ENCODE data around the gene MLLT3. TPM values are rescaled to one million over a fixed set of nuclear protein-coding genes. Genes with fewer than 3 reads are reported as not detected.

MLLT3 gene
- total and polyA plus RNA-seq, 2 experiments from 2014 or later = 40.0 to 58.3 TPM

DNA sequence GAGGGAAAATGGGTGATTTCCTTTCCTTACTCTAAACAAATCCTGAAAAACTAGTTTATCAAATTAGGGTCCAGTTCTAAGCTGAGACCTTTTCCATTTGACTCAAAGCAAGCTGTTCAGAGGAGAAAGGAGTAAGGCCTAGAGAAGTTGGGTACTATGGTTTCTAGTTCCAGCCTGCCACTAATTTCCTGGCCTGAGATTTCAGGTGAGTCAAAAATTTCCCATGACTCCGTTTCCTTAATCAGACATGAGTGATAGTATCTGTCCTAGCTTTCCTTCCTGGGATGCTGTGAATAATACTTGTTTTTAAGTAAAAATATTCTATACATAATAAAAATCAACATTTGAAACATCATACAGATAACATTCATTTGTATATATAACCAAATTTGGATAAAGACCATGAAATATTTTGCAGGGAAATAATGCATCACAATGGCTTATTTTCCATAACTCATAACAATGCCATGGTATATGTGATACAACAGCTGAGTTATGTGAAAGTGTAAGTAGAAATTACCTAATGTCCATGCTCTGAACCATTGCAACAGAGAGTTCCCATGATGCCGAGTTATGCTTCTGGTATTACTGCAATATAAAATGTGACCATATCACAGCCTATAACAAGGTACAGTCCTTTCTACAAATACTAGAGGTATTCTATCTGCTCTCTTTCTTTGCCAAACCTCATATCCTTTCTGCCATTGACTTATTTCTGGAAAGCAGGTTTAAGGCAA, 142.7 kb downstream of the MLLT3 start:
- TF ChIP-seq CTCF (IDR thresholded peaks at IDR 0.05; ENCODE audit: low read depth, low read length) = no peak
- H3K4me1 ChIP-seq (ENCODE audit: low read depth) = peaks cover 57% of the 10 kb centered on the region
- no peak overlapping the region for H3K4me3 ChIP-seq
- H3K27me3 ChIP-seq = no peaks in the 10 kb centered on the region
- peak overlapping the region; percentile 82 for H3K27ac ChIP-seq
- peak in 1 of 2 donors; percentile 42 for DNase-seq (ENCODE audit: low read depth in 1 of 2, low spot score in 1 of 2)
- no peaks in the 10 kb centered on the region for H3K9me3 ChIP-seq (ENCODE audit: low read depth)
- no peaks in the 10 kb centered on the region for H3K36me3 ChIP-seq

DNA sequence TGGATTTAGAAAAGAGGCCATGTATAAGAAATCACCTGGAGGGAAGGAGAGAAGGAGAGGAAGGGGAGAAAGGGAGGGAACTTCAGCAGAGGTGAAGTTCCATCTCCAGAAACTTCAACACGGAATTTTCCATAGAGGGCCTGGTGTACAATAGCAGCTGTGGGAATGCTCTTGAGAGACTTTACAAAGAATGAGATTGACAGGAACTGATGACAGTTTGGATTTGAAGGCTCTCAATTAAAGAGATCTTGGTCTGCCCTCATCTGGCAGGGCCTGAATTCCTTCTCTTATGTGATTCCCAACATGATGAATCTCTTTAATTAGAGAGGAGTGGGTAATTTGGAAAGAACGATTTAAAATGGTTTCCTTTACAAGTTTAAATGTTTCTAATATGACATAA, 143.5 kb downstream of the MLLT3 start:
- Histone ChIP-seq H3K4me3 (no peak overlapping the region), H3K27ac (peak overlapping the region; percentile 82), H3K9me3 (ENCODE audit: low read depth) (no peaks in the 10 kb centered on the region), H3K27me3 (no peaks in the 10 kb centered on the region), H3K4me1 (ENCODE audit: low read depth) (peaks cover 59% of the 10 kb centered on the region), H3K36me3 (no peaks in the 10 kb centered on the region)
- TF ChIP-seq CTCF (IDR thresholded peaks at IDR 0.05; ENCODE audit: low read depth, low read length) = no peak
- peak in 1 of 2 donors; percentile 71 for DNase-seq (ENCODE audit: low read depth in 1 of 2, low spot score in 1 of 2)

GRCh38 chr9:20477940-20478620, 144.2 kb downstream of the MLLT3 start:
- Histone ChIP-seq H3K27ac (peak overlapping the region; percentile 82), H3K9me3 (ENCODE audit: low read depth) (no peaks in the 10 kb centered on the region), H3K27me3 (no peaks in the 10 kb centered on the region), H3K4me1 (ENCODE audit: low read depth) (peaks cover 66% of the 10 kb centered on the region), H3K4me3 (no peak overlapping the region), H3K36me3 (no peaks in the 10 kb centered on the region)
- peak in 1 of 2 donors; percentile 17 for DNase-seq (ENCODE audit: low read depth in 1 of 2, low spot score in 1 of 2)
- no peak for TF ChIP-seq CTCF (IDR thresholded peaks at IDR 0.05; ENCODE audit: low read depth, low read length)

DNA sequence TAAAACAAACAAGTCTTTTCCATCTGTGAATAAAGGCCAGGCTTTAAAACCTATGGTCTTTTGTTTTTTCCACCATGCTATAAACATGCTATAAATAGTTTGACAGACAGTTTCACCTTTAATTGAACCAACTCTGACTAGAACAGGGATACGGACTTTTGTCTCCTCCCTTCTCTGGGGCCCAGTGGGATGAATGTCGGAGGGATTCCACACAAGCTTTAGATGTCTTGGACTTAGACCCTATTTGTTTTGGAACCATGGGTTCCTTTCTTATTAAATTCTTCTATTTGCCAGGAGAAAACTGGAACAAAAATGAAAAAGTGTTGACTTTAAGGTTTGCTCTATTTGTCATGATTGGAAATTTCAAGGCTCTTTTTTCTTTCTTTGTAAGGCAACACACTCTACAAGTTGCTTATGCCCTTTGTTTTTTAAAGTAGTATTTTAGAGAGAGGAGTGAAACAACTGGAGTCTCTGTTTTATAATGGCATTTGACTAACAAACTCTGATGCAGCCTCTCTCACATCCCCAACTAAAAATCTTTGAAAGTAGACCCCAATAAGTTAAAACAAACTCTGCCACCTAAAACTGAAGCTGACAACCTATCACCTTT, 145.3 kb downstream of the MLLT3 start:
- no peaks in the 10 kb centered on the region for H3K9me3 ChIP-seq (ENCODE audit: low read depth)
- H3K27me3 ChIP-seq = no peaks in the 10 kb centered on the region
- no peak overlapping the region for H3K4me3 ChIP-seq
- DNase-seq (ENCODE audit: low read depth in 1 of 2, low spot score in 1 of 2) = peak; percentile 9 to 56
- H3K4me1 ChIP-seq (ENCODE audit: low read depth) = peaks cover 71% of the 10 kb centered on the region
- no peak for TF ChIP-seq CTCF (IDR thresholded peaks at IDR 0.05; ENCODE audit: low read depth, low read length)
- peak overlapping the region; percentile 82 for H3K27ac ChIP-seq
- H3K36me3 ChIP-seq = no peaks in the 10 kb centered on the region

GRCh38 chr9:20474496-20474895, 147.8 kb downstream of the MLLT3 start:
- H3K9me3 ChIP-seq (ENCODE audit: low read depth) = no peaks in the 10 kb centered on the region
- no peak overlapping the region for H3K4me3 ChIP-seq
- H3K4me1 ChIP-seq (ENCODE audit: low read depth) = peaks cover 63% of the 10 kb centered on the region
- no peak for TF ChIP-seq CTCF (IDR thresholded peaks at IDR 0.05; ENCODE audit: low read depth, low read length)
- H3K27me3 ChIP-seq = no peaks in the 10 kb centered on the region
- H3K36me3 ChIP-seq = no peaks in the 10 kb centered on the region
- DNase-seq (ENCODE audit: low read depth in 1 of 2, low spot score in 1 of 2) = no peak
- H3K27ac ChIP-seq = no peak overlapping the region
